22Rv1 (cell line): ENCODE measurements around the gene IFIT2.

Experiments used
- ZFX ChIP-seq: fragments of 450-650 bp; IDR thresholded peaks from 2 replicates; pipeline ENCODE4 v1.6.1; 2017; ENCODE audit warnings: antibody characterized with exemption, borderline replicate concordance
- TF ChIP-seq, protein P1 (sequence below): fragments of 450-650 bp; IDR thresholded peaks from 2 replicates; pipeline ENCODE4 v1.5.1; 2017; ENCODE audit warnings: mild to moderate bottlenecking

DNA sequence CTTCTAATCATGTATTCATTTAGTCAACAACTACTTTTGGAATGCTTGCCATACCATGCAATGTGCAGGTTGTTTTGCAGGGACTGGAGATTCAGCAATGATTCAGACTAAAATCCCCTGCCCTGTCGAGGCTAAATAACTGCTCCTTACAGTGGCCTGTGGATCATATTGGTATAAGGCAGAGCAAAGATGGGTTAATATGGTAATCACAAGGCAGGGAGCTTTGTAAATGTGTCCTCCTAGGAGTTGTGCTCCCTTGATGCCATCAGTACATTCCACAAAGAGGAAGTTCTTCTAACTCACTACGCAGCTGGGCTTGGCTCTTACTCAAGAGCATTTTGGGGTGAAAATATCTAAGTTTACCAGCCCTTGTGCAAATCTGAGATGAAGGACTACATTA, 614 bp upstream of the IFIT2 start:
- TF ChIP-seq, protein P1, sequence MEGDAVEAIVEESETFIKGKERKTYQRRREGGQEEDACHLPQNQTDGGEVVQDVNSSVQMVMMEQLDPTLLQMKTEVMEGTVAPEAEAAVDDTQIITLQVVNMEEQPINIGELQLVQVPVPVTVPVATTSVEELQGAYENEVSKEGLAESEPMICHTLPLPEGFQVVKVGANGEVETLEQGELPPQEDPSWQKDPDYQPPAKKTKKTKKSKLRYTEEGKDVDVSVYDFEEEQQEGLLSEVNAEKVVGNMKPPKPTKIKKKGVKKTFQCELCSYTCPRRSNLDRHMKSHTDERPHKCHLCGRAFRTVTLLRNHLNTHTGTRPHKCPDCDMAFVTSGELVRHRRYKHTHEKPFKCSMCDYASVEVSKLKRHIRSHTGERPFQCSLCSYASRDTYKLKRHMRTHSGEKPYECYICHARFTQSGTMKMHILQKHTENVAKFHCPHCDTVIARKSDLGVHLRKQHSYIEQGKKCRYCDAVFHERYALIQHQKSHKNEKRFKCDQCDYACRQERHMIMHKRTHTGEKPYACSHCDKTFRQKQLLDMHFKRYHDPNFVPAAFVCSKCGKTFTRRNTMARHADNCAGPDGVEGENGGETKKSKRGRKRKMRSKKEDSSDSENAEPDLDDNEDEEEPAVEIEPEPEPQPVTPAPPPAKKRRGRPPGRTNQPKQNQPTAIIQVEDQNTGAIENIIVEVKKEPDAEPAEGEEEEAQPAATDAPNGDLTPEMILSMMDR: no peak
- no peak for TF ChIP-seq ZFX
